ENCODE measurements around the gene RGR. TPM values are rescaled to one million over a fixed set of nuclear protein-coding genes. Genes with fewer than 3 reads are reported as not detected.

RGR gene
- total RNA-seq, 1 experiment from 2014 or later, result not detected

- TF ChIP-seq, protein P1, sequence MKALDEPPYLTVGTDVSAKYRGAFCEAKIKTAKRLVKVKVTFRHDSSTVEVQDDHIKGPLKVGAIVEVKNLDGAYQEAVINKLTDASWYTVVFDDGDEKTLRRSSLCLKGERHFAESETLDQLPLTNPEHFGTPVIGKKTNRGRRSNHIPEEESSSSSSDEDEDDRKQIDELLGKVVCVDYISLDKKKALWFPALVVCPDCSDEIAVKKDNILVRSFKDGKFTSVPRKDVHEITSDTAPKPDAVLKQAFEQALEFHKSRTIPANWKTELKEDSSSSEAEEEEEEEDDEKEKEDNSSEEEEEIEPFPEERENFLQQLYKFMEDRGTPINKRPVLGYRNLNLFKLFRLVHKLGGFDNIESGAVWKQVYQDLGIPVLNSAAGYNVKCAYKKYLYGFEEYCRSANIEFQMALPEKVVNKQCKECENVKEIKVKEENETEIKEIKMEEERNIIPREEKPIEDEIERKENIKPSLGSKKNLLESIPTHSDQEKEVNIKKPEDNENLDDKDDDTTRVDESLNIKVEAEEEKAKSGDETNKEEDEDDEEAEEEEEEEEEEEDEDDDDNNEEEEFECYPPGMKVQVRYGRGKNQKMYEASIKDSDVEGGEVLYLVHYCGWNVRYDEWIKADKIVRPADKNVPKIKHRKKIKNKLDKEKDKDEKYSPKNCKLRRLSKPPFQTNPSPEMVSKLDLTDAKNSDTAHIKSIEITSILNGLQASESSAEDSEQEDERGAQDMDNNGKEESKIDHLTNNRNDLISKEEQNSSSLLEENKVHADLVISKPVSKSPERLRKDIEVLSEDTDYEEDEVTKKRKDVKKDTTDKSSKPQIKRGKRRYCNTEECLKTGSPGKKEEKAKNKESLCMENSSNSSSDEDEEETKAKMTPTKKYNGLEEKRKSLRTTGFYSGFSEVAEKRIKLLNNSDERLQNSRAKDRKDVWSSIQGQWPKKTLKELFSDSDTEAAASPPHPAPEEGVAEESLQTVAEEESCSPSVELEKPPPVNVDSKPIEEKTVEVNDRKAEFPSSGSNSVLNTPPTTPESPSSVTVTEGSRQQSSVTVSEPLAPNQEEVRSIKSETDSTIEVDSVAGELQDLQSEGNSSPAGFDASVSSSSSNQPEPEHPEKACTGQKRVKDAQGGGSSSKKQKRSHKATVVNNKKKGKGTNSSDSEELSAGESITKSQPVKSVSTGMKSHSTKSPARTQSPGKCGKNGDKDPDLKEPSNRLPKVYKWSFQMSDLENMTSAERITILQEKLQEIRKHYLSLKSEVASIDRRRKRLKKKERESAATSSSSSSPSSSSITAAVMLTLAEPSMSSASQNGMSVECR (CRISPR knock-in tag; IDR thresholded peaks at IDR 0.05; ENCODE audit: borderline replicate concordance), result no peak
- no peak for TF ChIP-seq GRHL2 (CRISPR knock-in tag; IDR thresholded peaks at IDR 0.05; ENCODE audit: insufficient replicate concordance, severe bottlenecking)
- TF ChIP-seq ETV6 (CRISPR knock-in tag; IDR thresholded peaks at IDR 0.05), result no peak
- no peak for TF ChIP-seq GTF2I (CRISPR knock-in tag; conservative IDR thresholded peaks at IDR 0.05)
- TF ChIP-seq CREM (CRISPR knock-in tag; IDR thresholded peaks at IDR 0.05), result no peak
- TF ChIP-seq HMGA2 (CRISPR knock-in tag; IDR thresholded peaks at IDR 0.05), result no peak
- TF ChIP-seq ZNF396 (CRISPR knock-in tag; IDR thresholded peaks at IDR 0.05; ENCODE audit: borderline replicate concordance), result no peak
- TF ChIP-seq PRDM15 (CRISPR knock-in tag; IDR thresholded peaks at IDR 0.05), result no peak
- TF ChIP-seq, protein P2, sequence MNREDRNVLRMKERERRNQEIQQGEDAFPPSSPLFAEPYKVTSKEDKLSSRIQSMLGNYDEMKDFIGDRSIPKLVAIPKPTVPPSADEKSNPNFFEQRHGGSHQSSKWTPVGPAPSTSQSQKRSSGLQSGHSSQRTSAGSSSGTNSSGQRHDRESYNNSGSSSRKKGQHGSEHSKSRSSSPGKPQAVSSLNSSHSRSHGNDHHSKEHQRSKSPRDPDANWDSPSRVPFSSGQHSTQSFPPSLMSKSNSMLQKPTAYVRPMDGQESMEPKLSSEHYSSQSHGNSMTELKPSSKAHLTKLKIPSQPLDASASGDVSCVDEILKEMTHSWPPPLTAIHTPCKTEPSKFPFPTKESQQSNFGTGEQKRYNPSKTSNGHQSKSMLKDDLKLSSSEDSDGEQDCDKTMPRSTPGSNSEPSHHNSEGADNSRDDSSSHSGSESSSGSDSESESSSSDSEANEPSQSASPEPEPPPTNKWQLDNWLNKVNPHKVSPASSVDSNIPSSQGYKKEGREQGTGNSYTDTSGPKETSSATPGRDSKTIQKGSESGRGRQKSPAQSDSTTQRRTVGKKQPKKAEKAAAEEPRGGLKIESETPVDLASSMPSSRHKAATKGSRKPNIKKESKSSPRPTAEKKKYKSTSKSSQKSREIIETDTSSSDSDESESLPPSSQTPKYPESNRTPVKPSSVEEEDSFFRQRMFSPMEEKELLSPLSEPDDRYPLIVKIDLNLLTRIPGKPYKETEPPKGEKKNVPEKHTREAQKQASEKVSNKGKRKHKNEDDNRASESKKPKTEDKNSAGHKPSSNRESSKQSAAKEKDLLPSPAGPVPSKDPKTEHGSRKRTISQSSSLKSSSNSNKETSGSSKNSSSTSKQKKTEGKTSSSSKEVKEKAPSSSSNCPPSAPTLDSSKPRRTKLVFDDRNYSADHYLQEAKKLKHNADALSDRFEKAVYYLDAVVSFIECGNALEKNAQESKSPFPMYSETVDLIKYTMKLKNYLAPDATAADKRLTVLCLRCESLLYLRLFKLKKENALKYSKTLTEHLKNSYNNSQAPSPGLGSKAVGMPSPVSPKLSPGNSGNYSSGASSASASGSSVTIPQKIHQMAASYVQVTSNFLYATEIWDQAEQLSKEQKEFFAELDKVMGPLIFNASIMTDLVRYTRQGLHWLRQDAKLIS (CRISPR knock-in tag; IDR thresholded peaks at IDR 0.05; ENCODE audit: borderline replicate concordance), result no peak
- no peak for TF ChIP-seq ZNF219 (CRISPR knock-in tag; IDR thresholded peaks at IDR 0.05; ENCODE audit: borderline replicate concordance)
- no peak for TF ChIP-seq ZNF138 (CRISPR knock-in tag; conservative IDR thresholded peaks at IDR 0.05)
- no peak for TF ChIP-seq SMAD4 (CRISPR knock-in tag; IDR thresholded peaks at IDR 0.05)
- no peak for TF ChIP-seq ZNF263 (CRISPR knock-in tag; IDR thresholded peaks at IDR 0.05; ENCODE audit: low read depth)
Measured at GRCh38 chr10:84227810-84228209, 17.0 kb upstream of the RGR start (continued).

DNA sequence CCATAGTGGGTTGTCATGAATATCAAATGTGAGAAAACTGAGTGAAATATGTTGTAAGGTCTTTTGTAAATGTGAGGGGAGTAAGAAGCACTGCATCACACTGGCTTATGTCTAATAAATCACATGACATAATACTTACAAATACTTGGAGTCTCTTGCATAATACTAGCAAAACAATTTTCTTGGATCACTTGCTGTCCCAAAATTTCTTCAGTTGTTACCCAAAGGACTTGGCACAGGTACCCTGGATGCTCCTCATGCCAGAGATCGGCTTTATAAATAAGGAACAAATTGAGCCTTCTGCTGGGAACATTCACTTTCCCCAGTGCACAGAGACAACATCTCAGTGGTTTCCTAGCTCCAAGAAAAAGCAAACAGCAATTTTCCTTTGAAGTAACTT lies 14.5 kb upstream of the RGR start:
- ChIA-PET POLR2A (no interaction called here), CTCF (no interaction called here)
- Mint-ChIP-seq H3K27me3 (ENCODE audit: low read depth) (peaks cover 4% of the 10 kb centered on the region), H3K4me1 (no peaks in the 10 kb centered on the region), H3K4me3 (no peak overlapping the region), H3K27ac (no peak overlapping the region), H3K36me3 (no peaks in the 10 kb centered on the region), H3K9me3 (no peaks in the 10 kb centered on the region)
- DNase-seq (ENCODE audit: low spot score) (no peak), ATAC-seq (no peak)
- TF ChIP-seq GABPB1 (CRISPR knock-in tag; IDR thresholded peaks at IDR 0.05) (no peak), FOXP1 (CRISPR knock-in tag; IDR thresholded peaks at IDR 0.05; ENCODE audit: borderline replicate concordance) (no peak), IRF1 (CRISPR knock-in tag; IDR thresholded peaks at IDR 0.05) (no peak), ATF1 (CRISPR knock-in tag; IDR thresholded peaks at IDR 0.05) (no peak), TP53 (CRISPR knock-in tag; IDR thresholded peaks at IDR 0.05) (no peak)
- TF ChIP-seq, protein P3, sequence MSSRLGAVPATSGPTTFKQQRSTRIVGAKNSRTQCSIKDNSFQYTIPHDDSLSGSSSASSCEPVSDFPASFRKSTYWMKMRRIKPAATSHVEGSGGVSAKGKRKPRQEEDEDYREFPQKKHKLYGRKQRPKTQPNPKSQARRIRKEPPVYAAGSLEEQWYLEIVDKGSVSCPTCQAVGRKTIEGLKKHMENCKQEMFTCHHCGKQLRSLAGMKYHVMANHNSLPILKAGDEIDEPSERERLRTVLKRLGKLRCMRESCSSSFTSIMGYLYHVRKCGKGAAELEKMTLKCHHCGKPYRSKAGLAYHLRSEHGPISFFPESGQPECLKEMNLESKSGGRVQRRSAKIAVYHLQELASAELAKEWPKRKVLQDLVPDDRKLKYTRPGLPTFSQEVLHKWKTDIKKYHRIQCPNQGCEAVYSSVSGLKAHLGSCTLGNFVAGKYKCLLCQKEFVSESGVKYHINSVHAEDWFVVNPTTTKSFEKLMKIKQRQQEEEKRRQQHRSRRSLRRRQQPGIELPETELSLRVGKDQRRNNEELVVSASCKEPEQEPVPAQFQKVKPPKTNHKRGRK (CRISPR knock-in tag; IDR thresholded peaks at IDR 0.05; ENCODE audit: borderline replicate concordance), result no peak
- TF ChIP-seq, protein P4, sequence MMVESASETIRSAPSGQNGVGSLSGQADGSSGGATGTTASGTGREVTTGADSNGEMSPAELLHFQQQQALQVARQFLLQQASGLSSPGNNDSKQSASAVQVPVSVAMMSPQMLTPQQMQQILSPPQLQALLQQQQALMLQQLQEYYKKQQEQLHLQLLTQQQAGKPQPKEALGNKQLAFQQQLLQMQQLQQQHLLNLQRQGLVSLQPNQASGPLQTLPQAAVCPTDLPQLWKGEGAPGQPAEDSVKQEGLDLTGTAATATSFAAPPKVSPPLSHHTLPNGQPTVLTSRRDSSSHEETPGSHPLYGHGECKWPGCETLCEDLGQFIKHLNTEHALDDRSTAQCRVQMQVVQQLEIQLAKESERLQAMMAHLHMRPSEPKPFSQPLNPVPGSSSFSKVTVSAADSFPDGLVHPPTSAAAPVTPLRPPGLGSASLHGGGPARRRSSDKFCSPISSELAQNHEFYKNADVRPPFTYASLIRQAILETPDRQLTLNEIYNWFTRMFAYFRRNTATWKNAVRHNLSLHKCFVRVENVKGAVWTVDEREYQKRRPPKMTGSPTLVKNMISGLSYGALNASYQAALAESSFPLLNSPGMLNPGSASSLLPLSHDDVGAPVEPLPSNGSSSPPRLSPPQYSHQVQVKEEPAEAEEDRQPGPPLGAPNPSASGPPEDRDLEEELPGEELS (CRISPR knock-in tag; IDR thresholded peaks at IDR 0.05), result no peak

Measured in WTC11 (cell line).